Right lobe of liver (tissue), 6 donors: ENCODE measurements around the gene ASB18. TPM values are rescaled to one million over a fixed set of nuclear protein-coding genes. Genes with fewer than 3 reads are reported as not detected.

Experiments
- ATAC-seq, 4 donors: fragments of 200-7000 bp; cut with Tn5 transposase; one replicate each; pipeline ENCODE4 v1.9.1; 2020; ENCODE audit warnings: mild to moderate bottlenecking in 4 of 4, moderate library complexity in 4 of 4
- DNase-seq, 3 donors: peaks; one replicate each; pipeline ENCODE4 v3.0.0-alpha.2; 2020
- H3K27ac ChIP-seq, 3 donors: fragments of 200-600 bp; one replicate each; pipeline ENCODE4 v1.8.0; 2022
- H3K27me3 ChIP-seq, 2 donors: fragments of 200-600 bp; one replicate each; pipeline ENCODE4 v1.8.0; 2022
- H3K36me3 ChIP-seq, 4 donors: fragments of 200-600 bp; sonication (generic) in 1 of 4; one replicate each; pipeline versions ENCODE4 v1.5.1 to v1.8.0; 2017 to 2022; ENCODE audit warnings: control low read depth in 1 of 4
- H3K4me1 ChIP-seq, 4 donors: fragments of 200-600 bp; sonication (generic) in 1 of 4; one replicate each; pipeline versions ENCODE4 v1.5.1 to v1.8.0; 2017 to 2022; ENCODE audit warnings: control low read depth in 1 of 4
- H3K4me3 ChIP-seq, 3 donors: fragments of 200-600 bp; one replicate each; pipeline ENCODE4 v1.8.0; 2022
- H3K9me3 ChIP-seq, 4 donors: fragments of 200-600 bp; sonication (generic) in 1 of 4; one replicate each; pipeline versions ENCODE4 v1.5.1 to v1.8.0; 2017 to 2022; ENCODE audit warnings: control low read depth in 1 of 4
- CTCF ChIP-seq, 4 donors: fragments of 200-600 bp in 3 of 4; fragments of 450-650 bp in 1 of 4; IDR thresholded peaks; one replicate each; pipeline versions ENCODE4 v1.5.1 to v1.8.0; 2016 to 2022; ENCODE audit warnings: antibody characterized with exemption in 4 of 4, mild to moderate bottlenecking in 2 of 4
- POLR2A ChIP-seq: fragments of 450-650 bp; IDR thresholded peaks from one replicate; pipeline ENCODE4 v1.6.1; 2017; ENCODE audit warnings: antibody characterized with exemption, mild to moderate bottlenecking
- WGBS: methylation state at CpG from one replicate; pipeline ENCODE4 v1.1.6; 2018; ENCODE audit warnings: low coverage, low lambda C conversion rate; ENCODE audit not compliant: insufficient coverage; ENCODE audit errors: missing lambda C conversion rate; 5-methylcytosine and 5-hydroxymethylcytosine counted together
- intact Hi-C, 2 donors: fragments of 100-400 bp; cut with DNase I; formaldehyde crosslinking; loops; one replicate each; pipeline versions ENCODE4 v1.11.2 to v1.14.1; 2022
- total RNA-seq, 6 experiments: library from RNA; depleted of rRNA in 2 of 6; stranded (reverse); fragments of >200 nt in 2 of 6; fragmentation: NEBNext Ultra II Directional in 3 of 6; extraction: Animal tissue kit (Norgen Biotek cat#: 25700) in 3 of 6; gene quantifications; one replicate each; pipeline versions ENCODE4 v1.1.0 to v1.2.4, GENCODE V29; 2016 to 2023
- donor health status: DM: no; HTN: yes; CAD: no.
- donor health status: DM: no; HTN: no; CAD: no.
- donor health status: DM: no; HTN: no; CAD: no.
- donor health status: DM: no; HTN: yes; CAD: no.
- donor health status: DM: no; HTN: yes; CAD: no.

ASB18 gene
- total RNA-seq, 6 experiments from 2014 or later = not detected

- Histone ChIP-seq H3K4me1 (no peaks in the 10 kb centered on the region), H3K4me3 (no peak overlapping the region), H3K27ac (no peak overlapping the region), H3K36me3 (no peaks in the 10 kb centered on the region), H3K9me3 (no peaks in the 10 kb centered on the region), H3K27me3 (no peaks in the 10 kb centered on the region)
- ATAC-seq (no peak), DNase-seq (no peak)
- TF ChIP-seq CTCF (IDR thresholded peaks at IDR 0.05) (no peak), POLR2A (no peak)
- intact Hi-C loops = no loop called here
- WGBS = 20% methylated on average over 1 of the region's 7 CpGs
These were observed 47.5 kb downstream of the ASB18 start for GRCh38 chr2:236216711-236217110.

- no peak for TF ChIP-seq POLR2A
- TF ChIP-seq CTCF (IDR thresholded peaks at IDR 0.05) = no peak
- 67% methylated on average over 11 of the region's 12 CpGs for WGBS
- H3K4me3 ChIP-seq = no peak overlapping the region
- H3K27ac ChIP-seq = no peak overlapping the region
- H3K36me3 ChIP-seq = no peaks in the 10 kb centered on the region
- H3K9me3 ChIP-seq = no peaks in the 10 kb centered on the region
- DNase-seq (no peak), ATAC-seq (no peak)
- intact Hi-C loops = no loop called here
- H3K27me3 ChIP-seq = no peaks in the 10 kb centered on the region
- no peaks in the 10 kb centered on the region for H3K4me1 ChIP-seq
These were observed 48.4 kb downstream of the ASB18 start for GRCh38 chr2:236215761-236216333.

- H3K27me3 ChIP-seq = no peaks in the 10 kb centered on the region
- 40% methylated on average over 1 of the region's 6 CpGs for WGBS
- no peak overlapping the region for H3K27ac ChIP-seq
- no peak for TF ChIP-seq CTCF (IDR thresholded peaks at IDR 0.05)
- no peak for TF ChIP-seq POLR2A
- DNase-seq (no peak), ATAC-seq (no peak)
- no peaks in the 10 kb centered on the region for H3K4me1 ChIP-seq
- intact Hi-C loops = no loop called here
- no peaks in the 10 kb centered on the region for H3K9me3 ChIP-seq
- no peak overlapping the region for H3K4me3 ChIP-seq
- H3K36me3 ChIP-seq = no peaks in the 10 kb centered on the region
These were observed 49.0 kb downstream of the ASB18 start for GRCh38 chr2:236215196-236215595.

- WGBS = 30% methylated on average over 5 of the region's 92 CpGs
- H3K4me3 ChIP-seq = no peak overlapping the region
- H3K27me3 ChIP-seq = no peaks in the 10 kb centered on the region
- DNase-seq (no peak), ATAC-seq (no peak)
- intact Hi-C loops = no loop called here
- TF ChIP-seq POLR2A (no peak), CTCF (IDR thresholded peaks at IDR 0.05) (no peak)
- H3K9me3 ChIP-seq = no peaks in the 10 kb centered on the region
- H3K36me3 ChIP-seq = no peaks in the 10 kb centered on the region
- no peak overlapping the region for H3K27ac ChIP-seq
- no peaks in the 10 kb centered on the region for H3K4me1 ChIP-seq
These were observed 49.7 kb downstream of the ASB18 start for GRCh38 chr2:236214376-236214995.
